ENCODE results near the gene MCAT.

Gene MCAT

GRCh38 chr22:43128116-43128515, 15.1 kb downstream of the MCAT start:
- H3K36me3 ChIP-seq (ENCODE audit: low read depth) = peaks cover 8% of the 10 kb centered on the region
- no peak for TF ChIP-seq CTCF (IDR thresholded peaks at IDR 0.05; ENCODE audit: poor library complexity, severe bottlenecking)
- ATAC-seq (ENCODE audit: low read depth) (no peak), DNase-seq (ENCODE audit: low spot score) (no peak)
- H3K27ac ChIP-seq (ENCODE audit: poor library complexity, severe bottlenecking) = peak overlapping the region; percentile 89
- peaks cover 20% of the 10 kb centered on the region for H3K4me1 ChIP-seq (ENCODE audit: insufficient read depth, poor library complexity, severe bottlenecking)
- no peaks in the 10 kb centered on the region for H3K27me3 ChIP-seq (ENCODE audit: insufficient read depth, poor library complexity, severe bottlenecking)
- H3K4me3 ChIP-seq (ENCODE audit: severe bottlenecking) = peak overlapping the region; percentile 24
- H3K9me3 ChIP-seq (ENCODE audit: severe bottlenecking) = no peaks in the 10 kb centered on the region

- no peak for TF ChIP-seq CTCF (IDR thresholded peaks at IDR 0.05; ENCODE audit: poor library complexity, severe bottlenecking)
- DNase-seq (ENCODE audit: low spot score) (peak; percentile 87), ATAC-seq (ENCODE audit: low read depth) (peak; percentile 77)
- Histone ChIP-seq H3K4me3 (ENCODE audit: severe bottlenecking) (peak overlapping the region; percentile 24), H3K4me1 (ENCODE audit: insufficient read depth, poor library complexity, severe bottlenecking) (peaks cover 20% of the 10 kb centered on the region), H3K36me3 (ENCODE audit: low read depth) (peaks cover 4% of the 10 kb centered on the region; the same call in 1 of the 2 replicates), H3K27me3 (ENCODE audit: insufficient read depth, poor library complexity, severe bottlenecking) (no peaks in the 10 kb centered on the region), H3K27ac (ENCODE audit: poor library complexity, severe bottlenecking) (peak overlapping the region; percentile 89), H3K9me3 (ENCODE audit: severe bottlenecking) (no peaks in the 10 kb centered on the region)
Observed at GRCh38 chr22:43127166-43127908, 15.9 kb downstream of the MCAT start.

GRCh38 chr22:43126501-43127165, 16.6 kb downstream of the MCAT start:
- Histone ChIP-seq H3K4me1 (ENCODE audit: insufficient read depth, poor library complexity, severe bottlenecking) (peaks cover 20% of the 10 kb centered on the region), H3K27ac (ENCODE audit: poor library complexity, severe bottlenecking) (peak overlapping the region; percentile 89), H3K9me3 (ENCODE audit: severe bottlenecking) (no peaks in the 10 kb centered on the region), H3K27me3 (ENCODE audit: insufficient read depth, poor library complexity, severe bottlenecking) (no peaks in the 10 kb centered on the region), H3K36me3 (ENCODE audit: low read depth) (peaks cover 4% of the 10 kb centered on the region; the same call in 1 of the 2 replicates), H3K4me3 (ENCODE audit: severe bottlenecking) (no peak overlapping the region)
- ATAC-seq (ENCODE audit: low read depth) = peak; percentile 94
- no peak for TF ChIP-seq CTCF (IDR thresholded peaks at IDR 0.05; ENCODE audit: poor library complexity, severe bottlenecking)
- peak; percentile 91 for DNase-seq (ENCODE audit: low spot score)

GRCh38 chr22:43118953-43119458, 24.2 kb downstream of the MCAT start:
- no peak for TF ChIP-seq CTCF (IDR thresholded peaks at IDR 0.05; ENCODE audit: poor library complexity, severe bottlenecking)
- ATAC-seq (ENCODE audit: low read depth) (no peak), DNase-seq (ENCODE audit: low spot score) (no peak)
- Histone ChIP-seq H3K27me3 (ENCODE audit: insufficient read depth, poor library complexity, severe bottlenecking) (no peaks in the 10 kb centered on the region), H3K36me3 (ENCODE audit: low read depth) (no peaks in the 10 kb centered on the region), H3K4me1 (ENCODE audit: insufficient read depth, poor library complexity, severe bottlenecking) (no peaks in the 10 kb centered on the region), H3K27ac (ENCODE audit: poor library complexity, severe bottlenecking) (no peak overlapping the region), H3K4me3 (ENCODE audit: severe bottlenecking) (no peak overlapping the region), H3K9me3 (ENCODE audit: severe bottlenecking) (no peaks in the 10 kb centered on the region)

Data from RWPE2 (cell line).